HepG2 (cell line): ENCODE results near the gene SENP7. TPM values are rescaled to one million over a fixed set of nuclear protein-coding genes. Genes with fewer than 3 reads are reported as not detected.

Experiments
- HDAC2 ChIP-seq: sonication (generic); formaldehyde crosslinking; IDR thresholded peaks from 2 replicates; pipeline ENCODE4 v1.4.0; 2020; ENCODE audit warnings: missing genetic modification reagents
- ZBTB20 ChIP-seq: sonication (generic); formaldehyde crosslinking; IDR thresholded peaks from 2 replicates; pipeline ENCODE4 v1.8.1; 2023; ENCODE audit warnings: missing genetic modification reagents, low read depth, mild to moderate bottlenecking, borderline replicate concordance
- ZMYM3 ChIP-seq: sonication (generic); formaldehyde crosslinking; IDR thresholded peaks from 2 replicates; pipeline ENCODE4 v1.5.1; 2020; ENCODE audit warnings: mild to moderate bottlenecking, missing genetic modification reagents
- ZNF432 ChIP-seq: sonication (generic); formaldehyde crosslinking; IDR thresholded peaks from 2 replicates; pipeline ENCODE4 v1.5.0; 2020; ENCODE audit warnings: missing genetic modification reagents, mild to moderate bottlenecking, borderline replicate concordance
- ZNF652 ChIP-seq: IDR thresholded peaks from 2 replicates; pipeline ENCODE4 v1.6.1; 2016; ENCODE audit warnings: low read depth, borderline replicate concordance
- ZNF724P ChIP-seq: sonication (generic); formaldehyde crosslinking; IDR thresholded peaks from 2 replicates; pipeline ENCODE4 v1.8.0; 2022; ENCODE audit warnings: missing genetic modification reagents, borderline replicate concordance
- polyA plus RNA-seq, 8 experiments: library from polyadenylated mRNA; depleted of rRNA in 3 of 8; stranded (reverse) in 7 of 8; unstranded in 1 of 8; fragments of >200 nt; fragmentation: Illumina TruSeq in 4 of 8; extraction: Trizol in 4 of 8; gene quantifications; 2 replicates each; pipeline versions ENCODE4 v1.2.1 to v1.2.3, GENCODE V29; 2011 to 2016; ENCODE audit warnings: low read depth in 4 of 8, missing spikeins in 1 of 8, mixed read lengths in 1 of 8; ENCODE audit not compliant: insufficient read depth in 1 of 8
- total RNA-seq, 5 experiments: library from RNA; depleted of rRNA; stranded (reverse); fragments of >200 nt; fragmentation: Illumina TruSeq; extraction: Trizol; gene quantifications; 2 replicates each; pipeline ENCODE4 v1.2.3, GENCODE V29; 2016; ENCODE audit warnings: low read depth in 1 of 5
- TF ChIP-seq, protein P1 (sequence below): sonication (generic); formaldehyde crosslinking; IDR thresholded peaks from 2 replicates; pipeline ENCODE4; 2020; ENCODE audit warnings: missing genetic modification reagents, mild to moderate bottlenecking, borderline replicate concordance
- TF ChIP-seq, protein P2 (sequence below): sonication (generic); formaldehyde crosslinking; IDR thresholded peaks from 2 replicates; pipeline ENCODE4 v1.4.0; 2020; ENCODE audit warnings: missing genetic modification reagents, mild to moderate bottlenecking, borderline replicate concordance
- TF ChIP-seq, protein P3 (sequence below): sonication (generic); formaldehyde crosslinking; IDR thresholded peaks from 2 replicates; pipeline ENCODE4 v1.5.1; 2020; ENCODE audit warnings: mild to moderate bottlenecking, moderate library complexity, missing genetic modification reagents
- TF ChIP-seq, protein P4 (sequence below): sonication (generic); formaldehyde crosslinking; IDR thresholded peaks from 2 replicates; pipeline ENCODE4 v1.8.0; 2022; ENCODE audit warnings: mild to moderate bottlenecking, missing genetic modification reagents, borderline replicate concordance
- TF ChIP-seq, protein P5 (sequence below): sonication (generic); formaldehyde crosslinking; IDR thresholded peaks from 2 replicates; pipeline ENCODE4 v1.5.0; 2020; ENCODE audit warnings: missing genetic modification reagents, mild to moderate bottlenecking, borderline replicate concordance
- TF ChIP-seq, protein P6 (sequence below): sonication (generic); formaldehyde crosslinking; IDR thresholded peaks from 2 replicates; pipeline ENCODE4 v1.4.0; 2020; ENCODE audit warnings: mild to moderate bottlenecking, missing genetic modification reagents
- TF ChIP-seq, protein P7 (sequence below): sonication (generic); formaldehyde crosslinking; IDR thresholded peaks from 2 replicates; pipeline ENCODE4 v1.4.0; 2020; ENCODE audit warnings: missing genetic modification reagents, low read depth, mild to moderate bottlenecking, borderline replicate concordance

SENP7 gene
- total and polyA plus RNA-seq, 2 of the 13 experiments (the other 11 are each of a cell fraction or from before 2014, with no cell fraction given): 9.1 to 10.3 TPM

DNA sequence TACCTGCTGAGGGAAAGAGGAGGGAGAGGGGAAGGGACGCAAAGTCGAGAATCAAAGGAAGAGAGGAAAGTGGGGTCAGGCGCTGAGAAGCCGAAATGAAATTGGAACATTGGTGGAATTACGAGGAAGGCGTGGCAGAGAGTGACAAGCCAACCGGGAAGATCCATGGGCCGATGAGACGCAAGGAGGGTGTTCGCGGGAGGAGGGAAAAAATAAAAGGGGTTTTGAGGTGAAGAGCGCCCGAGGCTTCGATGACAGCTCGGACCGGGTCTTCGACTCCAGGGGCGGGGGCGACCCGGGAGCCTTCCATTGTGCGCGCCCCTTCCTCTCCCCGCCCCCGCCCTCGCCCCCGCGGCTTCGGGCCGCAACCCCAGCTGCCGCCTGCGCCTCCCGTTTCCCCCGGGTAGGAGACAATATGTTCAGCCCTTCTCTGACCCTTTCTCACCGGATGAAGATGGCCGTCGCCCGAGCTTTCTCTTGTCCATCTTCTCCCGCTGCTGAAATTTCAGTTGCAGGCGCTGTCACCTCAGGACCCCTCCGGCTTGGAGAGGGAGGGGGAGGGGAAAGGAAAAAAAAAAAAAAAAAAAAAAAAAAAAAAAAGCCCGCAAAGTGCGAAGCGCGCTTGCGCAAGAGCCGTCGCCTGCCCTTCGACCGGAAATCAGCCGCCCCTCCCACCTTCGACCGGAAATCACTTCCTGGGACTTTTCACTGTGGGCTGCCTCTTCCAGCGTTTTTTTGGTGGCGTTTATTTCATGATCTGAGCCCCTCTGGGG is at the start of gene SENP7 (continued):
- TF ChIP-seq, protein P1, sequence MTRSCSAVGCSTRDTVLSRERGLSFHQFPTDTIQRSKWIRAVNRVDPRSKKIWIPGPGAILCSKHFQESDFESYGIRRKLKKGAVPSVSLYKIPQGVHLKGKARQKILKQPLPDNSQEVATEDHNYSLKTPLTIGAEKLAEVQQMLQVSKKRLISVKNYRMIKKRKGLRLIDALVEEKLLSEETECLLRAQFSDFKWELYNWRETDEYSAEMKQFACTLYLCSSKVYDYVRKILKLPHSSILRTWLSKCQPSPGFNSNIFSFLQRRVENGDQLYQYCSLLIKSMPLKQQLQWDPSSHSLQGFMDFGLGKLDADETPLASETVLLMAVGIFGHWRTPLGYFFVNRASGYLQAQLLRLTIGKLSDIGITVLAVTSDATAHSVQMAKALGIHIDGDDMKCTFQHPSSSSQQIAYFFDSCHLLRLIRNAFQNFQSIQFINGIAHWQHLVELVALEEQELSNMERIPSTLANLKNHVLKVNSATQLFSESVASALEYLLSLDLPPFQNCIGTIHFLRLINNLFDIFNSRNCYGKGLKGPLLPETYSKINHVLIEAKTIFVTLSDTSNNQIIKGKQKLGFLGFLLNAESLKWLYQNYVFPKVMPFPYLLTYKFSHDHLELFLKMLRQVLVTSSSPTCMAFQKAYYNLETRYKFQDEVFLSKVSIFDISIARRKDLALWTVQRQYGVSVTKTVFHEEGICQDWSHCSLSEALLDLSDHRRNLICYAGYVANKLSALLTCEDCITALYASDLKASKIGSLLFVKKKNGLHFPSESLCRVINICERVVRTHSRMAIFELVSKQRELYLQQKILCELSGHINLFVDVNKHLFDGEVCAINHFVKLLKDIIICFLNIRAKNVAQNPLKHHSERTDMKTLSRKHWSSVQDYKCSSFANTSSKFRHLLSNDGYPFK (CRISPR knock-in tag): peak; percentile 59; the same call in 1 of the 2 replicates
- TF ChIP-seq ZMYM3 (CRISPR knock-in tag) (0 out of 2 replicates have a peak, but pooled peaks have one; percentile 6), ZBTB20 (CRISPR knock-in tag) (no peak), HDAC2 (no peak), ZNF724P (CRISPR knock-in tag) (no peak), ZNF652 (CRISPR knock-in tag) (no peak), ZNF432 (no peak)
- TF ChIP-seq, protein P2, sequence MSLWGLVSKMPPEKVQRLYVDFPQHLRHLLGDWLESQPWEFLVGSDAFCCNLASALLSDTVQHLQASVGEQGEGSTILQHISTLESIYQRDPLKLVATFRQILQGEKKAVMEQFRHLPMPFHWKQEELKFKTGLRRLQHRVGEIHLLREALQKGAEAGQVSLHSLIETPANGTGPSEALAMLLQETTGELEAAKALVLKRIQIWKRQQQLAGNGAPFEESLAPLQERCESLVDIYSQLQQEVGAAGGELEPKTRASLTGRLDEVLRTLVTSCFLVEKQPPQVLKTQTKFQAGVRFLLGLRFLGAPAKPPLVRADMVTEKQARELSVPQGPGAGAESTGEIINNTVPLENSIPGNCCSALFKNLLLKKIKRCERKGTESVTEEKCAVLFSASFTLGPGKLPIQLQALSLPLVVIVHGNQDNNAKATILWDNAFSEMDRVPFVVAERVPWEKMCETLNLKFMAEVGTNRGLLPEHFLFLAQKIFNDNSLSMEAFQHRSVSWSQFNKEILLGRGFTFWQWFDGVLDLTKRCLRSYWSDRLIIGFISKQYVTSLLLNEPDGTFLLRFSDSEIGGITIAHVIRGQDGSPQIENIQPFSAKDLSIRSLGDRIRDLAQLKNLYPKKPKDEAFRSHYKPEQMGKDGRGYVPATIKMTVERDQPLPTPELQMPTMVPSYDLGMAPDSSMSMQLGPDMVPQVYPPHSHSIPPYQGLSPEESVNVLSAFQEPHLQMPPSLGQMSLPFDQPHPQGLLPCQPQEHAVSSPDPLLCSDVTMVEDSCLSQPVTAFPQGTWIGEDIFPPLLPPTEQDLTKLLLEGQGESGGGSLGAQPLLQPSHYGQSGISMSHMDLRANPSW (CRISPR knock-in tag): no peak
- TF ChIP-seq, protein P3, sequence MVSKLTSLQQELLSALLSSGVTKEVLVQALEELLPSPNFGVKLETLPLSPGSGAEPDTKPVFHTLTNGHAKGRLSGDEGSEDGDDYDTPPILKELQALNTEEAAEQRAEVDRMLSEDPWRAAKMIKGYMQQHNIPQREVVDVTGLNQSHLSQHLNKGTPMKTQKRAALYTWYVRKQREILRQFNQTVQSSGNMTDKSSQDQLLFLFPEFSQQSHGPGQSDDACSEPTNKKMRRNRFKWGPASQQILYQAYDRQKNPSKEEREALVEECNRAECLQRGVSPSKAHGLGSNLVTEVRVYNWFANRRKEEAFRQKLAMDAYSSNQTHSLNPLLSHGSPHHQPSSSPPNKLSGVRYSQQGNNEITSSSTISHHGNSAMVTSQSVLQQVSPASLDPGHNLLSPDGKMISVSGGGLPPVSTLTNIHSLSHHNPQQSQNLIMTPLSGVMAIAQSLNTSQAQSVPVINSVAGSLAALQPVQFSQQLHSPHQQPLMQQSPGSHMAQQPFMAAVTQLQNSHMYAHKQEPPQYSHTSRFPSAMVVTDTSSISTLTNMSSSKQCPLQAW (CRISPR knock-in tag): no peak
- TF ChIP-seq, protein P4, sequence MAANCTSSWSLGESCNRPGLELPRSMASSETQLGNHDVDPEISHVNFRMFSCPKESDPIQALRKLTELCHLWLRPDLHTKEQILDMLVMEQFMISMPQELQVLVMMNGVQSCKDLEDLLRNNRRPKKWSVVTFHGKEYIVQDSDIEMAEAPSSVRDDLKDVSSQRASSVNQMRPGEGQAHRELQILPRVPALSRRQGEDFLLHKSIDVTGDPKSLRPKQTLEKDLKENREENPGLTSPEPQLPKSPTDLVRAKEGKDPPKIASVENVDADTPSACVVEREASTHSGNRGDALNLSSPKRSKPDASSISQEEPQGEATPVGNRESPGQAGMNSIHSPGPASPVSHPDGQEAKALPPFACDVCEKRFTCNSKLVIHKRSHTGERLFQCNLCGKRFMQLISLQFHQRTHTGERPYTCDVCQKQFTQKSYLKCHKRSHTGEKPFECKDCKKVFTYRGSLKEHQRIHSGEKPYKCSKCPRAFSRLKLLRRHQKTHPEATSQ (CRISPR knock-in tag): 0 out of 2 replicates have a peak, but pooled peaks have one; percentile 24
- TF ChIP-seq, protein P5, sequence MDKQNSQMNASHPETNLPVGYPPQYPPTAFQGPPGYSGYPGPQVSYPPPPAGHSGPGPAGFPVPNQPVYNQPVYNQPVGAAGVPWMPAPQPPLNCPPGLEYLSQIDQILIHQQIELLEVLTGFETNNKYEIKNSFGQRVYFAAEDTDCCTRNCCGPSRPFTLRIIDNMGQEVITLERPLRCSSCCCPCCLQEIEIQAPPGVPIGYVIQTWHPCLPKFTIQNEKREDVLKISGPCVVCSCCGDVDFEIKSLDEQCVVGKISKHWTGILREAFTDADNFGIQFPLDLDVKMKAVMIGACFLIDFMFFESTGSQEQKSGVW (CRISPR knock-in tag): no peak
- TF ChIP-seq, protein P6, sequence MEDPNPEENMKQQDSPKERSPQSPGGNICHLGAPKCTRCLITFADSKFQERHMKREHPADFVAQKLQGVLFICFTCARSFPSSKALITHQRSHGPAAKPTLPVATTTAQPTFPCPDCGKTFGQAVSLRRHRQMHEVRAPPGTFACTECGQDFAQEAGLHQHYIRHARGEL (CRISPR knock-in tag): no peak
- TF ChIP-seq, protein P7, sequence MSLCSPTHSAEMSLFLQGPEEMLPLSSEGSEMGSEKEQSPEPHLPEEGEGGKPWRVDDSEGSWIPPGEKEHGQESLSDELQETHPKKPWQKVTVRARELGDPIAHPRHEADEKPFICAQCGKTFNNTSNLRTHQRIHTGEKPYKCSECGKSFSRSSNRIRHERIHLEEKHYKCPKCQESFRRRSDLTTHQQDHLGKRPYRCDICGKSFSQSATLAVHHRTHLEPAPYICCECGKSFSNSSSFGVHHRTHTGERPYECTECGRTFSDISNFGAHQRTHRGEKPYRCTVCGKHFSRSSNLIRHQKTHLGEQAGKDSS (CRISPR knock-in tag): no peak
